Tibial artery (tissue), 4 donors: Measurements from ENCODE around the gene COX19.

ENCODE experiments used
- DNase-seq, 2 donors: peaks; one replicate each; pipeline ENCODE4 v3.0.0-alpha.2; 2019
- H3K27ac ChIP-seq, 2 donors: fragments of 200-600 bp; sonication (generic) in 1 of 2; 1 replicate in 1 of 2; 2 replicates in 1 of 2; pipeline ENCODE4 v1.5.1; 2018 to 2019; ENCODE audit warnings: mild to moderate bottlenecking in 1 of 2
- H3K27me3 ChIP-seq, 2 donors: fragments of 200-600 bp; sonication (generic) in 1 of 2; one replicate each; pipeline versions ENCODE4 v1.5.1 to v1.6.0; 2016 to 2019
- H3K36me3 ChIP-seq, 3 donors: fragments of 200-600 bp; sonication (generic) in 2 of 3; one replicate each; pipeline ENCODE4 v1.5.1; 2016 to 2019; ENCODE audit warnings: mild to moderate bottlenecking in 2 of 3
- H3K4me1 ChIP-seq, 4 donors: fragments of 200-600 bp; sonication (generic) in 2 of 4; 1 replicate in 3 of 4; 2 replicates in 1 of 4; pipeline ENCODE4 v1.5.1; 2016 to 2019
- H3K4me3 ChIP-seq, 2 donors: fragments of 200-600 bp; sonication (generic) in 1 of 2; 1 replicate in 1 of 2; 2 replicates in 1 of 2; pipeline ENCODE4 v1.5.1; 2018 to 2019; ENCODE audit warnings: mild to moderate bottlenecking in 2 of 2
- H3K9me3 ChIP-seq, 3 donors: fragments of 200-600 bp; sonication (generic) in 1 of 3; one replicate each; pipeline ENCODE4 v1.5.1; 2016 to 2019
- CTCF ChIP-seq, 2 experiments: fragments of 200-600 bp in 1 of 2; fragments of 450-650 bp in 1 of 2; IDR thresholded peaks; one replicate each; pipeline ENCODE4 v1.5.1; 2017 to 2019; ENCODE audit warnings: antibody characterized with exemption in 2 of 2, mild to moderate bottlenecking in 1 of 2, moderate library complexity in 1 of 2
- intact Hi-C: fragments of 100-400 bp; cut with DNase I; formaldehyde crosslinking; loops from one replicate; pipeline ENCODE4 v1.15.0; 2023; ENCODE audit warnings: low total_unique reads

COX19 gene

GRCh38 chr7:956031-956430, 19.3 kb downstream of the COX19 start:
- Histone ChIP-seq H3K4me3 (no peak overlapping the region), H3K36me3 (no peaks in the 10 kb centered on the region), H3K4me1 (peaks cover 6 to 22% (median 20%) of the 10 kb centered on the region in 4 donors), H3K9me3 (no peaks in the 10 kb centered on the region), H3K27ac (no peak overlapping the region), H3K27me3 (peaks cover 0 to 11% of the 10 kb centered on the region in 2 donors)
- TF ChIP-seq CTCF (IDR thresholded peaks at IDR 0.05) = no peak
- intact Hi-C loops = no loop called here
- DNase-seq = peak in 1 of 2 donors; percentile 52

- Histone ChIP-seq H3K4me3 (peak within 1 kb of the TSS; percentile 49 to 74), H3K27ac (peak within 1 kb of the TSS; percentile 24 to 47), H3K4me1 (peaks cover 6 to 23% (median 20%) of the 10 kb centered on the region in 4 donors), H3K36me3 (no peaks in the 10 kb centered on the region), H3K27me3 (peaks cover 0 to 11% of the 10 kb centered on the region in 2 donors), H3K9me3 (no peaks in the 10 kb centered on the region)
- intact Hi-C loops = no loop called here
- peak in 1 of 2 experiments; percentile 24 for TF ChIP-seq CTCF (IDR thresholded peaks at IDR 0.05)
- peak in 1 of 2 donors; percentile 66 for DNase-seq
Measured at GRCh38 chr7:954330-955238, 20.8 kb downstream of the COX19 start, which contains the start of gene ADAP1. ADAP1 (minus strand) TSS chr7:954680; CDS start chr7:954477, 203 bp downstream.

- peaks cover 6 to 25% (median 20%) of the 10 kb centered on the region in 4 donors for H3K4me1 ChIP-seq
- H3K36me3 ChIP-seq = no peaks in the 10 kb centered on the region
- no peak for TF ChIP-seq CTCF (IDR thresholded peaks at IDR 0.05)
- peak in 1 of 2 donors; percentile 77 for DNase-seq
- H3K27me3 ChIP-seq = peaks cover 0 to 11% of the 10 kb centered on the region in 2 donors
- intact Hi-C loops = no loop called here
- H3K27ac ChIP-seq = peak overlapping the region; percentile 24 to 47
- no peaks in the 10 kb centered on the region for H3K9me3 ChIP-seq
- H3K4me3 ChIP-seq = peak overlapping the region; percentile 49 to 74
Measured at GRCh38 chr7:953547-954327, 21.6 kb downstream of the COX19 start.

- Histone ChIP-seq H3K27ac (no peak overlapping the region), H3K27me3 (peaks cover 0 to 4% of the 10 kb centered on the region in 2 donors), H3K36me3 (no peaks in the 10 kb centered on the region), H3K4me1 (peaks cover 6 to 25% (median 20%) of the 10 kb centered on the region in 4 donors), H3K9me3 (no peaks in the 10 kb centered on the region), H3K4me3 (peak overlapping the region in 1 of 2 donors; percentile 74)
- intact Hi-C loops = no loop called here
- peak in 1 of 2 donors; percentile 52 for DNase-seq
- TF ChIP-seq CTCF (IDR thresholded peaks at IDR 0.05) = no peak
Measured at GRCh38 chr7:952548-953441, 22.6 kb downstream of the COX19 start.
